Ishikawa (cell line): ENCODE measurements around the gene HAUS7.

ENCODE experiments used
- CEBPB ChIP-seq: IDR thresholded peaks from 2 replicates; pipeline ENCODE4 v1.6.1; 2012
- CREB1 ChIP-seq: IDR thresholded peaks from 2 replicates; pipeline ENCODE4 v1.6.1; 2012; ENCODE audit warnings: low read depth
- EGR1 ChIP-seq: IDR thresholded peaks from 2 replicates; pipeline ENCODE4 v1.6.1; 2012
- EP300 ChIP-seq: IDR thresholded peaks from 2 replicates; pipeline ENCODE4 v1.6.1; 2012; ENCODE audit warnings: borderline replicate concordance
- FOXM1 ChIP-seq: IDR thresholded peaks from 2 replicates; pipeline ENCODE4 v1.6.1; 2012; ENCODE audit warnings: low read depth, borderline replicate concordance
- NFIC ChIP-seq: IDR thresholded peaks from 2 replicates; pipeline ENCODE4 v1.6.1; 2012
- RAD21 ChIP-seq: IDR thresholded peaks from 2 replicates; pipeline ENCODE4 v1.6.1; 2012; ENCODE audit warnings: low read depth
- REST ChIP-seq: IDR thresholded peaks from 2 replicates; pipeline ENCODE4 v1.6.1; 2012; ENCODE audit warnings: low read depth, mild to moderate bottlenecking
- TAF1 ChIP-seq: IDR thresholded peaks from 2 replicates; pipeline ENCODE4 v1.6.1; 2012; ENCODE audit warnings: low read depth, mild to moderate bottlenecking
- TCF12 ChIP-seq: IDR thresholded peaks from 2 replicates; pipeline ENCODE4 v1.6.1; 2012; ENCODE audit warnings: low read depth
- TEAD4 ChIP-seq: IDR thresholded peaks from 2 replicates; pipeline ENCODE4 v1.6.1; 2012
- YY1 ChIP-seq: IDR thresholded peaks from 2 replicates; pipeline ENCODE4 v1.6.1; 2012; ENCODE audit warnings: low read depth
- ZBTB7A ChIP-seq: IDR thresholded peaks from 2 replicates; pipeline ENCODE4 v1.6.1; 2012; ENCODE audit warnings: low read depth
- TF ChIP-seq, protein P1 (sequence below): IDR thresholded peaks from 2 replicates; pipeline ENCODE4 v1.6.1; 2012
- TF ChIP-seq, protein P2 (sequence below): IDR thresholded peaks from 2 replicates; pipeline ENCODE4 v1.6.1; 2012

The HAUS7 gene

GRCh38 chrX:153443476-153444332 lies 26.7 kb downstream of the HAUS7 start:
- TF ChIP-seq EGR1 (no peak), CEBPB (no peak), TCF12 (no peak), EP300 (no peak), ZBTB7A (no peak), RAD21 (no peak), TEAD4 (no peak), NFIC (no peak), REST (no peak), CREB1 (no peak), TAF1 (no peak), FOXM1 (no peak), YY1 (no peak)
- TF ChIP-seq, protein P1, sequence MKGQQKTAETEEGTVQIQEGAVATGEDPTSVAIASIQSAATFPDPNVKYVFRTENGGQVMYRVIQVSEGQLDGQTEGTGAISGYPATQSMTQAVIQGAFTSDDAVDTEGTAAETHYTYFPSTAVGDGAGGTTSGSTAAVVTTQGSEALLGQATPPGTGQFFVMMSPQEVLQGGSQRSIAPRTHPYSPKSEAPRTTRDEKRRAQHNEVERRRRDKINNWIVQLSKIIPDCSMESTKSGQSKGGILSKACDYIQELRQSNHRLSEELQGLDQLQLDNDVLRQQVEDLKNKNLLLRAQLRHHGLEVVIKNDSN: no peak
- TF ChIP-seq, protein P2, sequence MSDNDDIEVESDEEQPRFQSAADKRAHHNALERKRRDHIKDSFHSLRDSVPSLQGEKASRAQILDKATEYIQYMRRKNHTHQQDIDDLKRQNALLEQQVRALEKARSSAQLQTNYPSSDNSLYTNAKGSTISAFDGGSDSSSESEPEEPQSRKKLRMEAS: no peak

DNA sequence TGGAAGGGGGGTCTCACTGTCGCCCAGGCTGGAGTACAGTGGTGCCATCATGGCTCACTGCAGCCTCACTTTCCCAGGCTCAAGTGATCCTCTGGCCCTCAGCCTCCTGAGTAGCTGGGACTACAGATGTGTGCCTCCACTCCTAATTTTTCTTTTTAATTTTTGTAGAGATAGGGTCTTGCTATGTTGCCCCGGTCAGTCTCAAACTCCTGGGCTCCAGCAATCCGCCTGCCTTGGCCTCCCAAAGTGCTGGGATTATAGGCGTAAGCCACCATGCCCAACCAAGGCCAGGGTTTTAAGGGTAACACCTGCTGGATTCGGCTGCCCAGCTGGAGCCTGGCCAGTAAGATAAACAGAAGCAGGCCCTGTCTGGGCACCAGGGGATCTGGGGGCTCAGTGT lies 27.9 kb downstream of the HAUS7 start:
- TF ChIP-seq REST (no peak), YY1 (no peak), TEAD4 (no peak), EGR1 (no peak), NFIC (no peak), EP300 (no peak), FOXM1 (no peak), CREB1 (no peak), ZBTB7A (no peak), TAF1 (no peak), TCF12 (no peak), RAD21 (no peak), CEBPB (no peak)
- TF ChIP-seq, protein P2: no peak
- TF ChIP-seq, protein P1: no peak

DNA sequence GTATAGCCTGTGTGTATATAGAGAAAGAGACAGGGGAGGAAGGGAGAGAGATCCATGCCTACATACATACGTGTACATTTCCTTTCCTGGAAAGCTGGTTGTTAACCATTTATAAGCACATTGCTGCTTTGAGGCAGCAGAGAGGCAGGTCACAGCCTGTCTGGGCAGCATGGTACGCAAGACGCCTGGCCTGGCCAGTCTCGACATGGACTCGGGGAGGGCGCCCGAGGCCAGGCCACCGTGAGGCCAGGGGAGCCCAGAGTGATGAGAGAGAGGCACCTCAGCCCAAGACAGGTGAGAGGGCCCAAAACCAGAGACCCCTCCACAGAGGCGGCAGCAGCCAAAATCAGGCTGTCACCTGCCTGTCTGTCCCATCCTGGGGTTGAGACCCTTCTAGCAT lies 28.4 kb downstream of the HAUS7 start:
- no peak for TF ChIP-seq RAD21
- TF ChIP-seq NFIC: no peak
- no peak for TF ChIP-seq EP300
- no peak for TF ChIP-seq TAF1
- TF ChIP-seq FOXM1: no peak
- no peak for TF ChIP-seq EGR1
- no peak for TF ChIP-seq TEAD4

GRCh38 chrX:153441296-153441695 lies 29.1 kb downstream of the HAUS7 start:
- no peak for TF ChIP-seq EP300
- no peak for TF ChIP-seq EGR1
- TF ChIP-seq TAF1: no peak
- TF ChIP-seq NFIC: no peak
- TF ChIP-seq YY1: no peak
- TF ChIP-seq FOXM1: no peak
- no peak for TF ChIP-seq RAD21

DNA sequence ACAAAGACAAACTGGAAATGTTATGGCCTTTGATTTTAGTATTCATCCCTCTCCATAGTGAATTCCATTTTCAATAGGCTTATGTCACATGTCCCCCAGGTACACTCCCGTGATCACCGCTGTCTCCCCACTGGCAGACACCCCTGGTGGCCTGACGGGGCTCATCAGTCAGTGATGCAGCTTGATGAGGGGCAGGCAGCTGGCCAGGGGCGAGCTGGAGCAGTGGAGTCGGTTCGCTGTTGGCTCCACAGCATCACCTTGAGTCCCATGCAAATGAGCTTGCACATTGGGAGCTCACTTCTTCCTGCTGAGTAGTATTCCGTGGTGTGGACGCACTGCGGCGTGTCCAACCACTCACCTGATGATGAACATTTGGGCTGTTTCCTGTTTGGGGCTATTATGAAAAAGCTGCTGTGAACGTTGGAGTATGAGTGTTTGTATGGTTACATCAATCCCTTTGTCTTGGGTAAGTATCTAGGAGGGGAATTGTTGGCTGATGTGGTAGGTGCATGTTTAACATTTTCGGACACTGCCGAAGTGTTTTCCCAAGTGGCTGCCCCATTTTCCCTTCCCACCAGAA lies 29.7 kb downstream of the HAUS7 start:
- TF ChIP-seq RAD21 (no peak), TAF1 (no peak), YY1 (no peak), TEAD4 (no peak), CEBPB (no peak), REST (no peak), CREB1 (no peak), NFIC (no peak), FOXM1 (no peak), EGR1 (no peak), TCF12 (no peak), EP300 (no peak), ZBTB7A (no peak)
- TF ChIP-seq, protein P2: no peak
- TF ChIP-seq, protein P1: no peak
